GM18505 (cell line): Measurements from ENCODE around the gene C12orf60.

ENCODE experiments used
- ATAC-seq: cut with Tn5 transposase; IDR thresholded peaks from one replicate; pipeline ENCODE4 v1.9.1; 2021; ENCODE audit not compliant: unreplicated experiment
- POLR2A ChIP-seq: IDR thresholded peaks from 4 replicates; pipeline ENCODE4 v1.6.1; 2011; ENCODE audit warnings: borderline replicate concordance; ENCODE audit not compliant: insufficient read depth, insufficient read length; ENCODE audit errors: extremely low read depth

The C12orf60 gene

GRCh38 chr12:14785568-14785967, 17.9 kb upstream of the C12orf60 start:
- ATAC-seq, result no peak
- TF ChIP-seq POLR2A, result no peak

DNA sequence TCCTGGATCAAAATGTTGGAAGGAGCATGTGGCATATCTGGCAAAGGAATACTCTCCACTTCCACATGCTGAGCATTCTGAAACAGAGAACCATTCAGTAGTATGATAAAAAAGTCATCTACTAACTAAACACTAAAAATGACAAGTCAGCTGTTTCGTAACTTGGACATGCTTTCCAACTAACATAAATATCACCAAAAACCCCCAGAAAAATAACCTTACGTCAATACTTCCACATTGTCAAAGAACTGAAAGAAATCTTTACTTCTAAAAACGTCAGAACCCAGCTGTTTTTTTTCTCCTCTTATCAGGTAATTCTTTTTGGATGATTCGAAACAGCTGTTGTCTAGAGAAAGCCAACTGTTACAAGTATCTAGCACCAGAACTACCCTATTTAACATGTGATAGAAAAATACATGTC, 8.4 kb upstream of the C12orf60 start:
- TF ChIP-seq POLR2A, result no peak

DNA sequence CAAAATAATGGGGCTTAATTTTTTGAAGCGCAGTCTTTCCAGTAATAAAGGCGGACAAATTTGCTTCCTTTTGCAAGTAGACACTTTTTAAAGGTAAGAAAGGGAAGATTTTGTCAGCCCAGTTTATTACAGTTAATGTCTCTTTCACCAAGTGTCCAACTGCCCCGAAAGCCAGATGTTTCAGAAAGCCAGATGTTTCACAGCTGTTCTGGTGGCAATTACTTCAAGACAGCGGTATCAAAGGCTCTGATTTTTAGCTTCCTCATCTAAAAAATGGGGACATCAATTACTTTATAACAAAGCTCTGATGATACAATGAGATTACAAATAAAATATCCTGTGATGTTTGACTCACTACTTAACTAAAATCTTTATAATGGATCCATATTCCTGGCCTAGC, 1.2 kb upstream of the C12orf60 start:
- no peak for ATAC-seq

More for the DNA sequence above, 8.4 kb upstream of the C12orf60 start:
- ATAC-seq, result no peak

GRCh38 chr12:14802721-14803010, 804 bp upstream of the C12orf60 start:
- no peak for ATAC-seq

More for the DNA sequence above, 1.2 kb upstream of the C12orf60 start:
- TF ChIP-seq POLR2A, result no peak

GRCh38 chr12:14803830-14804160, 325 bp downstream of the C12orf60 start:
- ATAC-seq, result peak; percentile 12
- no peak for TF ChIP-seq POLR2A

More at GRCh38 chr12:14802721-14803010, 804 bp upstream of the C12orf60 start:
- TF ChIP-seq POLR2A, result no peak

- no peak for ATAC-seq
Measured at GRCh38 chr12:14810167-14810952, 6.9 kb downstream of the C12orf60 start.

DNA sequence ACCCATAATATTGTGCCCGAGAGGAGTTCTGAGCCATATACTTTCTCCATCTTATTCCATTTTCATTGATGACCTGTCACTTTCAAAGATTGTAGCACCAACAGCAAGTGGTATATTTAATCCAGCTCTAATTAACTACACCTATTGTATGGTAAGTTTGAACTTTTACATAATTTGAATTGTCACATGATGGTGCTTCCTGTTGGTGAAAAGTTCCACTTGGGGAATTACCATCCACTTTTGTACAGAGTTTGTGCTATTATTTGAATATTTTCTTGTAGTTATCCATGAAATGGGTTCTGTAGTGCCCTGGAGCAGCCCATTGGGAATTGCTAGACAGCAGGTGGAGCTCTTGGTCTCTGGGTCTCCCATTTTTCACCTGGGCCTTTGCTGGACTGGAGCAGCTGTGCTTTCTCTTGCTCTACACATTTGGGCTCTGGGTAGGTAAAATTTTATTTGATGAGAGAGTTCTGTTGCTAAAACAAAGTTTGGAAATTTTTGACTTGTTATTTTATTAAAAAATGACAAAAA, 7.5 kb downstream of the C12orf60 start:
- ATAC-seq, result no peak
- TF ChIP-seq POLR2A, result no peak

More at GRCh38 chr12:14810167-14810952, 6.9 kb downstream of the C12orf60 start:
- no peak for TF ChIP-seq POLR2A

DNA sequence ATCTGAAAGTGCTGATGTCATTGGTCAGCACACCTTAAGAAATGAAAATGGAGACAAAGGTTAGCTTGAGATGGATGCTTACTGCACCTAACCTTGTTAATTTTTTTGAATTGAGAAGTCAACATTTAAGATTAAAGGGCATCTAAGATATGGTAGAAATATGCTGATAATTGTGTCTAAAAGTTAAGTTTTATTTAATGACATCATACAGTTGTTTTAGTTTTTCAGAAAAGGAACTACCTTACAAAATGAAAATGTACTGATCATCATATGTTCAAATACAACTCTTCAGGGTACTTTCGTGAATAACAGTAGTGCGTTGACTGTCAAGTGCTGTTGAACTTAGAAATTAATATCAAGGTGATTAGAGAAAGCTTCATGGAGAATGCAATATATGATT, 8.0 kb downstream of the C12orf60 start:
- ATAC-seq, result no peak
- no peak for TF ChIP-seq POLR2A

- TF ChIP-seq POLR2A, result no peak
Measured at GRCh38 chr12:14814014-14814413, 10.5 kb downstream of the C12orf60 start, which contains the start of gene SMCO3. SMCO3 (minus strand) TSS chr12:14814182; CDS start chr12:14806680, 7,502 bp downstream.

DNA sequence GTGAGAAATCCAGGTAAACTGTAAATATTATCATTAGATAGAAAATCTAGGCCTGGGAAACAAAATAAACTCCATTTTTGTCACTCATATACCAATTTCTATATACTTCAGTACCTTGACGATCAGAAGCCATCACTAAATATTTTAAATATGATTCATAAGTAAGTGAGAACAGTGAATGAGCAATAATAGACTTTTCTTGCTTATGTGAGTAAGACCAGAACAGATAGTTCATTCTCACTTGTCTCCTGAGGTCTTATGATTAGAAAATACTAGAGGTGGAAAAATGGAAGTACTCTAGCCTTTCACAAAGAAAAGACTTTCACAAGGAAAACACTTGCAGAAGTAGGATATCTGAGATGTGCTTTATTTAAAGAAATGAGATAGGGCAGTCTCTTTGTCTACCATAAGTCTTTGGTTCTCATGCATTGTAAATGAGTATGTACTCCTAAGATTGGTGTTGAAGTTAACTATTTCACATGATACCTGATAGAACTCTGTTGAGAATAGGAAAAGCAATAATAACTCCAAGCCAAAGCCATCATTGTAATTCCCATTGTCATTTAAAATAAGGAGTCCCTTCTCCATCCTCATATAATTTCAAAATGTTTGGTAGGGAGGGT, 20.7 kb downstream of the C12orf60 start:
- no peak for ATAC-seq
- no peak for TF ChIP-seq POLR2A

More at GRCh38 chr12:14814014-14814413, 10.5 kb downstream of the C12orf60 start, which contains the start of gene SMCO3:
- no peak for ATAC-seq

- TF ChIP-seq POLR2A, result no peak
- no peak for ATAC-seq
Measured at GRCh38 chr12:14825256-14825655, 21.8 kb downstream of the C12orf60 start.

DNA sequence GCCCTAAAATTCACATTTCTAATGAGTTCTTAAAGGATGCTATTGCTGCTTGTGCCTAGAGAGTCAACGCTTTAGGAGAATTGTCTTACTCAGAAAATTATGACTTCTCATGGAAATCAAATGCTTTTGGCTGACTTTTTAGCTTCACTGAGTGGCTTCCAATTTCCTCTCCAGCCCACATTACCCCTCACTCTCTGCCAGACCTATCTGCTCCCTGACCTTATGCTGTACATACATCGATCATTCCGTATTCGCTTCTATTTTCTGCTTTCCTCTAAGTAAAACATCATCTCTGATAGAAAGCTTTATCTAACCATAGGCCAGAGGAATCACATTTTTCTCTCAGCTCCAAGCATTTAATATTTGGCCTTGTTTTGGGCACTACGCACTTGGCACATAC, 23.0 kb downstream of the C12orf60 start:
- TF ChIP-seq POLR2A, result no peak
- no peak for ATAC-seq

- TF ChIP-seq POLR2A, result no peak
- ATAC-seq, result no peak
Measured at GRCh38 chr12:14827043-14827442, 23.6 kb downstream of the C12orf60 start.

DNA sequence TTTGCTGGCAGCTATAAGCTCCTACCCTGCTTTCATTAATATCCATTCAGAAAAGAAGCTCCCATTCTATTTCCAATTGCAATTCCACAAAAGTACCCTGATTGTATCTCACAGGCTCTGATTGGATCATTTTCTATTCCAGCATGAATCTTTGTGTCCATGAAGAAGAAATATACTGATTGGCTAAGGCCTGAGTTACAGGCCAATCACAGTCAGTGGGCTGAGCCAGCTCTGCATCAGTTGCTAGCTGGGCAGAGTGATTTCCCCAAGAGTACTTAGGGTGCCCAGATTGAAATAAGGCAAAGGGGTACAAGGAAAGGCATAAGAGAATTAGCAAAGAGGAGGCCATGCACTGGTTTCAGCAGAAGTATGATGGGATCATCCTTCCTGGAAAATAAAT, 25.4 kb downstream of the C12orf60 start:
- no peak for TF ChIP-seq POLR2A
- peak; percentile 59 for ATAC-seq
